SIG-M5 treated with dmso at 0.1 percent for 504 hours (cell line): ENCODE results near the gene POC5.
"Not testable (repeated sequence)": the region's sequence is repeated elsewhere in the genome, so short reads cannot be mapped to it uniquely, and the experiment has no call there.

Experiments used
- DNase-seq: peaks from one replicate; lab custom pipeline; 2025; ENCODE audit not compliant: unreplicated experiment; lab: John Stamatoyannopoulos, UW

The POC5 gene

GRCh38 chr5:75717082-75717922 is at the start of gene POC5:
Gene POC5, minus strand, starts transcription at chr5:75717437. Its CDS starts 4,500 bp downstream, at chr5:75712937.
- peak; percentile 98 for DNase-seq

GRCh38 chr5:75758116-75758515 is 40.9 kb upstream of the POC5 start:
- no peak for DNase-seq

- no peak for DNase-seq
Observed at GRCh38 chr5:75756981-75757380, 39.7 kb upstream of the POC5 start.

GRCh38 chr5:75756211-75756610 is 39.0 kb upstream of the POC5 start:
- no peak for DNase-seq

- no peak for DNase-seq
Observed at GRCh38 chr5:75753182-75753581, 35.9 kb upstream of the POC5 start.

- no peak for DNase-seq
Observed at GRCh38 chr5:75744355-75744754, 27.1 kb upstream of the POC5 start.

GRCh38 chr5:75736273-75736672 is 19.0 kb upstream of the POC5 start:
- no peak for DNase-seq

GRCh38 chr5:75734913-75735789 is 17.9 kb upstream of the POC5 start:
- peak; percentile 19 for DNase-seq

- DNase-seq, result no peak
Observed at GRCh38 chr5:75733767-75734166, 16.5 kb upstream of the POC5 start.

GRCh38 chr5:75731515-75731914 is 14.3 kb upstream of the POC5 start:
- DNase-seq, result not testable (repeated sequence)

GRCh38 chr5:75729321-75729720 is 12.1 kb upstream of the POC5 start:
- DNase-seq, result no peak

- DNase-seq, result no peak
Observed at GRCh38 chr5:75727931-75728330, 10.7 kb upstream of the POC5 start.

- DNase-seq, result not testable (repeated sequence)
Observed at GRCh38 chr5:75726224-75726623, 9.0 kb upstream of the POC5 start.

GRCh38 chr5:75723378-75723777 is 6.1 kb upstream of the POC5 start:
- DNase-seq, result no peak

- no peak for DNase-seq
Observed at GRCh38 chr5:75721573-75721972, 4.3 kb upstream of the POC5 start.

- peak; percentile 84 for DNase-seq
Observed at GRCh38 chr5:75720882-75721281, 3.6 kb upstream of the POC5 start.

- no peak for DNase-seq
Observed at GRCh38 chr5:75716715-75717081, 539 bp downstream of the POC5 start.

GRCh38 chr5:75712091-75712490 is 5.1 kb downstream of the POC5 start:
- no peak for DNase-seq

- no peak for DNase-seq
Observed at GRCh38 chr5:75711151-75711550, 6.1 kb downstream of the POC5 start.

- DNase-seq, result peak; percentile 68
Observed at GRCh38 chr5:75710637-75711036, 6.6 kb downstream of the POC5 start.

GRCh38 chr5:75707911-75708509 is 9.2 kb downstream of the POC5 start:
- no peak for DNase-seq

- DNase-seq, result no peak
Observed at GRCh38 chr5:75706775-75707174, 10.5 kb downstream of the POC5 start.
